GM23338 (cell line): Measurements from ENCODE around the gene OR6J1. TPM values are rescaled to one million over a fixed set of nuclear protein-coding genes. Genes with fewer than 3 reads are reported as not detected.

ENCODE experiments used
- ATAC-seq: fragments of 200-7000 bp; cut with Tn5 transposase; 3 replicates; pipeline ENCODE4 v1.9.1; 2020
- DNase-seq: peaks from one replicate; pipeline ENCODE4 v3.0.0-alpha.2; 2015; ENCODE audit warnings: low spot score
- H2AFZ ChIP-seq: fragments of 200-600 bp; sonication (generic); 2 replicates; pipeline ENCODE4 v1.8.0; 2016; ENCODE audit warnings: antibody characterized with exemption, mild to moderate bottlenecking, moderate library complexity
- H3F3A ChIP-seq: fragments of 200-600 bp; sonication (generic); replicated peaks from 2 replicates; pipeline ENCODE4 v1.8.0; 2017; ENCODE audit warnings: antibody characterized with exemption, mixed run types, low read depth
- H3K27ac ChIP-seq: fragments of 200-600 bp; sonication (generic); 2 replicates; pipeline ENCODE4 v1.6.1; 2016; ENCODE audit warnings: low read depth
- H3K27me3 ChIP-seq: fragments of 200-600 bp; sonication (generic); 2 replicates; pipeline ENCODE4 v1.8.0; 2016; ENCODE audit warnings: mild to moderate bottlenecking, mixed run types, moderate library complexity; ENCODE audit not compliant: insufficient read depth
- H3K36me3 ChIP-seq: fragments of 200-600 bp; sonication (generic); 2 replicates; pipeline ENCODE4 v1.8.0; 2016; ENCODE audit warnings: mild to moderate bottlenecking; ENCODE audit not compliant: insufficient read depth
- H3K4me1 ChIP-seq: fragments of 200-600 bp; sonication (generic); 2 replicates; pipeline ENCODE4 v1.8.0; 2016; ENCODE audit warnings: mild to moderate bottlenecking, moderate library complexity; ENCODE audit not compliant: insufficient read depth
- H3K4me2 ChIP-seq: fragments of 200-600 bp; sonication (generic); 2 replicates; pipeline ENCODE4 v1.7.1; 2017; ENCODE audit warnings: mixed run types
- H3K4me3 ChIP-seq: fragments of 200-600 bp; sonication (generic); 2 replicates; pipeline ENCODE4 v1.6.1; 2016; ENCODE audit warnings: mixed run types
- H3K79me2 ChIP-seq: fragments of 200-600 bp; sonication (generic); replicated peaks from 2 replicates; pipeline ENCODE4 v1.8.0; 2017; ENCODE audit warnings: mild to moderate bottlenecking; ENCODE audit not compliant: insufficient read depth
- H3K9me2 ChIP-seq: fragments of 200-600 bp; sonication (generic); 2 replicates; pipeline ENCODE4 v1.8.0; 2017; ENCODE audit not compliant: insufficient read depth
- H4K20me1 ChIP-seq: fragments of 200-600 bp; sonication (generic); replicated peaks from 2 replicates; pipeline ENCODE4 v1.8.0; 2017; ENCODE audit warnings: mild to moderate bottlenecking; ENCODE audit not compliant: insufficient read depth
- H3K27ac Mint-ChIP-seq: 2 replicates; pipeline ENCODE4 v1.8.0; 2020; ENCODE audit warnings: inconsistent platforms, mild to moderate bottlenecking, moderate library complexity, mixed read lengths
- H3K27me3 Mint-ChIP-seq: 3 replicates; pipeline ENCODE4 v1.8.0; 2022; ENCODE audit warnings: low read depth, mild to moderate bottlenecking, moderate library complexity, mixed read lengths, inconsistent platforms; ENCODE audit not compliant: insufficient read depth, poor library complexity
- H3K36me3 Mint-ChIP-seq: 3 replicates; pipeline ENCODE4 v1.8.0; 2021; ENCODE audit warnings: low read depth, mild to moderate bottlenecking, inconsistent platforms, moderate library complexity, mixed read lengths
- H3K4me1 Mint-ChIP-seq: 3 replicates; pipeline ENCODE4 v1.8.0; 2020; ENCODE audit warnings: mild to moderate bottlenecking, inconsistent platforms, mixed read lengths
- H3K4me3 Mint-ChIP-seq: 3 replicates; pipeline ENCODE4 v1.8.0; 2021; ENCODE audit warnings: moderate library complexity, mild to moderate bottlenecking, inconsistent platforms, mixed read lengths
- H3K9me3 Mint-ChIP-seq: 3 replicates; pipeline ENCODE4 v1.8.0; 2020; ENCODE audit warnings: moderate library complexity, mild to moderate bottlenecking, inconsistent platforms, mixed read lengths
- CREB1 ChIP-seq: fragments of 250-450 bp; sonication (Bioruptor Pico); IDR thresholded peaks from 2 replicates; pipeline ENCODE4 v1.5.0; 2020; ENCODE audit warnings: low read depth, mild to moderate bottlenecking, moderate library complexity
- CTCF ChIP-seq, 2 experiments: fragments of 200-600 bp in 1 of 2; sonication (generic) in 1 of 2; conservative IDR thresholded peaks; 2 replicates each; pipeline versions ENCODE4 v1.5.1 to v1.6.1; 2016 to 2017; ENCODE audit warnings: antibody characterized with exemption in 2 of 2, low read depth in 2 of 2, mild to moderate bottlenecking in 2 of 2, moderate library complexity in 1 of 2
- EZH2 ChIP-seq: fragments of 200-600 bp; sonication (generic); IDR thresholded peaks from one replicate; pipeline ENCODE4 v1.8.0; 2017; ENCODE audit warnings: antibody characterized with exemption, mild to moderate bottlenecking, low read depth; ENCODE audit not compliant: unreplicated experiment
- EZH2phosphoT487 ChIP-seq: fragments of 200-600 bp; sonication (generic); IDR thresholded peaks from one replicate; pipeline ENCODE4 v1.8.1; 2018; ENCODE audit warnings: antibody characterized with exemption; ENCODE audit not compliant: unreplicated experiment
- JUNB ChIP-seq: IDR thresholded peaks from one replicate; pipeline ENCODE4 v1.6.1; 2016; ENCODE audit warnings: antibody characterized with exemption; ENCODE audit not compliant: unreplicated experiment
- NANOG ChIP-seq: IDR thresholded peaks from 2 replicates; pipeline ENCODE4 v1.6.1; 2016; ENCODE audit warnings: antibody characterized with exemption, borderline replicate concordance
- POLR2AphosphoS5 ChIP-seq: IDR thresholded peaks from 2 replicates; pipeline ENCODE4 v1.6.1; 2016; ENCODE audit warnings: antibody characterized with exemption, low read depth
- REST ChIP-seq: IDR thresholded peaks from one replicate; pipeline ENCODE4 v1.6.1; 2018; ENCODE audit warnings: antibody characterized with exemption; ENCODE audit not compliant: unreplicated experiment
- STAT1 ChIP-seq: IDR thresholded peaks from one replicate; pipeline ENCODE4 v1.6.1; 2016; ENCODE audit warnings: antibody characterized with exemption; ENCODE audit not compliant: unreplicated experiment
- ZNF114 ChIP-seq: fragments of 250-450 bp; sonication (Bioruptor Pico); IDR thresholded peaks from 2 replicates; pipeline ENCODE4 v1.5.0; 2020; ENCODE audit warnings: mild to moderate bottlenecking, moderate library complexity
- ZNF462 ChIP-seq: fragments of 250-450 bp; sonication (Bioruptor Pico); IDR thresholded peaks from 2 replicates; pipeline ENCODE4 v1.5.0; 2020; ENCODE audit warnings: mild to moderate bottlenecking, moderate library complexity
- polyA plus RNA-seq: library from polyadenylated mRNA; unstranded; fragments of >200 nt; fragmentation: Nextera tagmentation; extraction: Ambion mirVana; gene quantifications from 2 replicates; pipeline ENCODE4 v1.2.1, GENCODE V29; 2016
- total RNA-seq: library from RNA; depleted of rRNA; stranded (reverse); fragments of >200 nt; shearing (Covaris generic); gene quantifications from 2 replicates; pipeline ENCODE4 v1.2.3, GENCODE V29; 2014
- TF ChIP-seq, protein P1 (sequence below): IDR thresholded peaks from 2 replicates; pipeline ENCODE4 v1.6.1; 2016; ENCODE audit warnings: antibody characterized with exemption

OR6J1 gene
- total and polyA plus RNA-seq, 2 experiments from 2014 or later, result not detected

DNA sequence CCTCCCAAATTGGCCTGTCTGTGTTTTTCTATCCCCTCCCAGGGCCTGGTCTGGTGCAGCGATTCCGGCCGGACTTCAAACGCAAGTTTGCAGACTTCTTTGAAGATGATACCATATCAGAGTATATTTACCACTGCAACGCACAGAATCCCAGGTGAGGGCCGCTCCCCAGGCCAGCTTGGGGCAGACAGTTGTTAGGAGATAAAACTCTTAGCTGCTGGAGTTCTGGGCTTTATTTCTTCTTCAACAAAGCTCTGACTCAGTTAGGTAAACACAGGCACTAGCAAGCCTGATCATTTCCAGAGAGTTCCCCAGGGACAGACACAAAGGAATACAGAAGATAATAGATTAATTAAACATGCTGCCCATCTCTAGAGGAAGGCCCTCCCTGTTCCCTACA, 37.8 kb downstream of the OR6J1 start (continued):
- no peak for TF ChIP-seq REST
- no peak for TF ChIP-seq POLR2AphosphoS5
- TF ChIP-seq, protein P1, sequence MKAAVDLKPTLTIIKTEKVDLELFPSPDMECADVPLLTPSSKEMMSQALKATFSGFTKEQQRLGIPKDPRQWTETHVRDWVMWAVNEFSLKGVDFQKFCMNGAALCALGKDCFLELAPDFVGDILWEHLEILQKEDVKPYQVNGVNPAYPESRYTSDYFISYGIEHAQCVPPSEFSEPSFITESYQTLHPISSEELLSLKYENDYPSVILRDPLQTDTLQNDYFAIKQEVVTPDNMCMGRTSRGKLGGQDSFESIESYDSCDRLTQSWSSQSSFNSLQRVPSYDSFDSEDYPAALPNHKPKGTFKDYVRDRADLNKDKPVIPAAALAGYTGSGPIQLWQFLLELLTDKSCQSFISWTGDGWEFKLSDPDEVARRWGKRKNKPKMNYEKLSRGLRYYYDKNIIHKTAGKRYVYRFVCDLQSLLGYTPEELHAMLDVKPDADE, result no peak
- TF ChIP-seq STAT1, result no peak

GRCh38 chr14:22602862-22603261, 41.3 kb downstream of the OR6J1 start:
- Histone ChIP-seq H3K27ac (no peak overlapping the region), H4K20me1 (no peaks in the 10 kb centered on the region; the same call in 1 of the 2 replicates), H3K79me2 (peaks cover 23% of the 10 kb centered on the region), H2AFZ (no peak overlapping the region), H3F3A (no peaks in the 10 kb centered on the region), H3K4me1 (peaks cover 14% of the 10 kb centered on the region), H3K9me2 (no peaks in the 10 kb centered on the region), H3K4me3 (no peak overlapping the region), H3K36me3 (peaks cover 46% of the 10 kb centered on the region), H3K4me2 (no peak overlapping the region), H3K27me3 (no peaks in the 10 kb centered on the region)
- Mint-ChIP-seq H3K9me3 (no peaks in the 10 kb centered on the region), H3K4me1 (peaks cover 17% of the 10 kb centered on the region), H3K27ac (no peak overlapping the region), H3K4me3 (no peak overlapping the region), H3K27me3 (peaks cover 14% of the 10 kb centered on the region), H3K36me3 (peaks cover 71% of the 10 kb centered on the region)
- DNase-seq, result no peak
- ATAC-seq, result no peak
- TF ChIP-seq EZH2phosphoT487 (no peak), POLR2AphosphoS5 (no peak), ZNF114 (CRISPR knock-in tag) (no peak), CREB1 (CRISPR knock-in tag) (no peak), ZNF462 (CRISPR knock-in tag) (no peak), EZH2 (no peak), NANOG (no peak), JUNB (no peak), CTCF (conservative IDR thresholded peaks at IDR 0.05; ENCODE audit: low read depth in 2 of 2) (no peak)
